A549 (cell line): ENCODE data around the gene MSI2.

Experiments
- CHD2 ChIP-seq: fragments of 150-350 bp; IDR thresholded peaks from 2 replicates; pipeline ENCODE4 v1.6.1; 2014; ENCODE audit warnings: low read length; ENCODE audit not compliant: partially characterized antibody
- MAZ ChIP-seq: fragments of 150-350 bp; IDR thresholded peaks from 2 replicates; pipeline ENCODE4 v1.6.1; 2014; ENCODE audit warnings: antibody characterized with exemption, low read depth, low read length, borderline replicate concordance
- MYC ChIP-seq: IDR thresholded peaks from 2 replicates; pipeline ENCODE4 v1.6.1; 2012; ENCODE audit warnings: mild to moderate bottlenecking, inconsistent platforms, low read length, improper control_type of control experiment, borderline replicate concordance
- POLR2A ChIP-seq: IDR thresholded peaks from 2 replicates; pipeline ENCODE4 v1.6.1; 2012; ENCODE audit warnings: mild to moderate bottlenecking, low read length
- TF ChIP-seq, protein P1 (sequence below): IDR thresholded peaks from 2 replicates; pipeline ENCODE4 v1.6.1; 2012
- TF ChIP-seq, protein P2 (sequence below): fragments of >200 bp; sonication (Bioruptor Twin); formaldehyde crosslinking; IDR thresholded peaks from 3 replicates; pipeline ENCODE4 v1.5.1; 2016
- TF ChIP-seq, protein P3 (sequence below): fragments of 450-650 bp; IDR thresholded peaks from 2 replicates; pipeline ENCODE4 v1.6.1; 2014; ENCODE audit warnings: antibody characterized with exemption
- TF ChIP-seq, protein P4 (sequence below): fragments of 200-600 bp; sonication (generic); IDR thresholded peaks from 2 replicates; pipeline ENCODE4 v1.6.1; 2016; ENCODE audit warnings: antibody characterized with exemption, mild to moderate bottlenecking, moderate library complexity

DNA sequence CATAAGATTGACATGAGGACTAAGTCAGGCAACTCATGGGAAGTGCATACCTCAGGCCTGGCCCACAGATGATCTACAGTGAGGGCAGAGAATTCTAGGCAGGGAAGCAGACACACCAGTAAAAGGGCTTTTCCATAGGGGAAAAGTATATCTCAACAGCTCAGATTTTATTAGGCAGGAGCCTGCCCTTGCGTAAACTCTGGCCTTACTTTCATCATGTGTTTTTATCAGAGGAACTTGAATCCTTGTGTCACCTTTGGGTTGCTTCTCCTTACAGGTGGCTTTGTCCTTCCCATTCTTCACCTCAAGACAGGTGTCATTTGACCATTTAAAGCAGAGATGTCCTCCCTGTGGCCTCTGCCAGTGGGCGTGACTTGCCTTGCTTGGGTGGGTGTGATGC lies 138.1 kb downstream of the MSI2 start:
- TF ChIP-seq CHD2 (no peak), MYC (no peak), MAZ (no peak), POLR2A (no peak)
- TF ChIP-seq, protein P1, sequence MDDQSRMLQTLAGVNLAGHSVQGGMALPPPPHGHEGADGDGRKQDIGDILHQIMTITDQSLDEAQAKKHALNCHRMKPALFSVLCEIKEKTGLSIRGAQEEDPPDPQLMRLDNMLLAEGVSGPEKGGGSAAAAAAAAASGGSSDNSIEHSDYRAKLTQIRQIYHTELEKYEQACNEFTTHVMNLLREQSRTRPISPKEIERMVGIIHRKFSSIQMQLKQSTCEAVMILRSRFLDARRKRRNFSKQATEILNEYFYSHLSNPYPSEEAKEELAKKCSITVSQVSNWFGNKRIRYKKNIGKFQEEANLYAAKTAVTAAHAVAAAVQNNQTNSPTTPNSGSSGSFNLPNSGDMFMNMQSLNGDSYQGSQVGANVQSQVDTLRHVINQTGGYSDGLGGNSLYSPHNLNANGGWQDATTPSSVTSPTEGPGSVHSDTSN, result no peak
- TF ChIP-seq, protein P2, sequence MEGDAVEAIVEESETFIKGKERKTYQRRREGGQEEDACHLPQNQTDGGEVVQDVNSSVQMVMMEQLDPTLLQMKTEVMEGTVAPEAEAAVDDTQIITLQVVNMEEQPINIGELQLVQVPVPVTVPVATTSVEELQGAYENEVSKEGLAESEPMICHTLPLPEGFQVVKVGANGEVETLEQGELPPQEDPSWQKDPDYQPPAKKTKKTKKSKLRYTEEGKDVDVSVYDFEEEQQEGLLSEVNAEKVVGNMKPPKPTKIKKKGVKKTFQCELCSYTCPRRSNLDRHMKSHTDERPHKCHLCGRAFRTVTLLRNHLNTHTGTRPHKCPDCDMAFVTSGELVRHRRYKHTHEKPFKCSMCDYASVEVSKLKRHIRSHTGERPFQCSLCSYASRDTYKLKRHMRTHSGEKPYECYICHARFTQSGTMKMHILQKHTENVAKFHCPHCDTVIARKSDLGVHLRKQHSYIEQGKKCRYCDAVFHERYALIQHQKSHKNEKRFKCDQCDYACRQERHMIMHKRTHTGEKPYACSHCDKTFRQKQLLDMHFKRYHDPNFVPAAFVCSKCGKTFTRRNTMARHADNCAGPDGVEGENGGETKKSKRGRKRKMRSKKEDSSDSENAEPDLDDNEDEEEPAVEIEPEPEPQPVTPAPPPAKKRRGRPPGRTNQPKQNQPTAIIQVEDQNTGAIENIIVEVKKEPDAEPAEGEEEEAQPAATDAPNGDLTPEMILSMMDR, result no peak
- TF ChIP-seq, protein P3, sequence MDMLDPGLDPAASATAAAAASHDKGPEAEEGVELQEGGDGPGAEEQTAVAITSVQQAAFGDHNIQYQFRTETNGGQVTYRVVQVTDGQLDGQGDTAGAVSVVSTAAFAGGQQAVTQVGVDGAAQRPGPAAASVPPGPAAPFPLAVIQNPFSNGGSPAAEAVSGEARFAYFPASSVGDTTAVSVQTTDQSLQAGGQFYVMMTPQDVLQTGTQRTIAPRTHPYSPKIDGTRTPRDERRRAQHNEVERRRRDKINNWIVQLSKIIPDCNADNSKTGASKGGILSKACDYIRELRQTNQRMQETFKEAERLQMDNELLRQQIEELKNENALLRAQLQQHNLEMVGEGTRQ, result no peak
- TF ChIP-seq, protein P4, sequence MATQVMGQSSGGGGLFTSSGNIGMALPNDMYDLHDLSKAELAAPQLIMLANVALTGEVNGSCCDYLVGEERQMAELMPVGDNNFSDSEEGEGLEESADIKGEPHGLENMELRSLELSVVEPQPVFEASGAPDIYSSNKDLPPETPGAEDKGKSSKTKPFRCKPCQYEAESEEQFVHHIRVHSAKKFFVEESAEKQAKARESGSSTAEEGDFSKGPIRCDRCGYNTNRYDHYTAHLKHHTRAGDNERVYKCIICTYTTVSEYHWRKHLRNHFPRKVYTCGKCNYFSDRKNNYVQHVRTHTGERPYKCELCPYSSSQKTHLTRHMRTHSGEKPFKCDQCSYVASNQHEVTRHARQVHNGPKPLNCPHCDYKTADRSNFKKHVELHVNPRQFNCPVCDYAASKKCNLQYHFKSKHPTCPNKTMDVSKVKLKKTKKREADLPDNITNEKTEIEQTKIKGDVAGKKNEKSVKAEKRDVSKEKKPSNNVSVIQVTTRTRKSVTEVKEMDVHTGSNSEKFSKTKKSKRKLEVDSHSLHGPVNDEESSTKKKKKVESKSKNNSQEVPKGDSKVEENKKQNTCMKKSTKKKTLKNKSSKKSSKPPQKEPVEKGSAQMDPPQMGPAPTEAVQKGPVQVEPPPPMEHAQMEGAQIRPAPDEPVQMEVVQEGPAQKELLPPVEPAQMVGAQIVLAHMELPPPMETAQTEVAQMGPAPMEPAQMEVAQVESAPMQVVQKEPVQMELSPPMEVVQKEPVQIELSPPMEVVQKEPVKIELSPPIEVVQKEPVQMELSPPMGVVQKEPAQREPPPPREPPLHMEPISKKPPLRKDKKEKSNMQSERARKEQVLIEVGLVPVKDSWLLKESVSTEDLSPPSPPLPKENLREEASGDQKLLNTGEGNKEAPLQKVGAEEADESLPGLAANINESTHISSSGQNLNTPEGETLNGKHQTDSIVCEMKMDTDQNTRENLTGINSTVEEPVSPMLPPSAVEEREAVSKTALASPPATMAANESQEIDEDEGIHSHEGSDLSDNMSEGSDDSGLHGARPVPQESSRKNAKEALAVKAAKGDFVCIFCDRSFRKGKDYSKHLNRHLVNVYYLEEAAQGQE, result no peak
